Measurements from ENCODE around the gene IL1R1. TPM values are rescaled to one million over a fixed set of nuclear protein-coding genes. Genes with fewer than 3 reads are reported as not detected.

IL1R1 gene
- total RNA-seq, 4 donors from 2014 or later: 41.5 to 157 (median 56.6) TPM

- Histone ChIP-seq H3K27ac (replicated peaks in 1 of 4) (no peak overlapping the region), H3K4me3 (no peak overlapping the region), H3K4me1 (peaks cover 0 to 16% (median 3%) of the 10 kb centered on the region in 4 donors), H3K27me3 (no peaks in the 10 kb centered on the region), H3K9me3 (no peaks in the 10 kb centered on the region), H3K36me3 (no peaks in the 10 kb centered on the region)
- 77% methylated on average over 2 of the region's 2 CpGs for WGBS
- no peak for DNase-seq (ENCODE audit: extremely low spot score)
- intact Hi-C loops (cut with DNase I): no loop called here
- TF ChIP-seq POLR2AphosphoS5 (IDR thresholded peaks at IDR 0.05) (no peak), POLR2A (IDR thresholded peaks at IDR 0.05; ENCODE audit: low read depth) (no peak), EP300 (IDR thresholded peaks at IDR 0.05) (no peak)
- TF ChIP-seq, protein P1, sequence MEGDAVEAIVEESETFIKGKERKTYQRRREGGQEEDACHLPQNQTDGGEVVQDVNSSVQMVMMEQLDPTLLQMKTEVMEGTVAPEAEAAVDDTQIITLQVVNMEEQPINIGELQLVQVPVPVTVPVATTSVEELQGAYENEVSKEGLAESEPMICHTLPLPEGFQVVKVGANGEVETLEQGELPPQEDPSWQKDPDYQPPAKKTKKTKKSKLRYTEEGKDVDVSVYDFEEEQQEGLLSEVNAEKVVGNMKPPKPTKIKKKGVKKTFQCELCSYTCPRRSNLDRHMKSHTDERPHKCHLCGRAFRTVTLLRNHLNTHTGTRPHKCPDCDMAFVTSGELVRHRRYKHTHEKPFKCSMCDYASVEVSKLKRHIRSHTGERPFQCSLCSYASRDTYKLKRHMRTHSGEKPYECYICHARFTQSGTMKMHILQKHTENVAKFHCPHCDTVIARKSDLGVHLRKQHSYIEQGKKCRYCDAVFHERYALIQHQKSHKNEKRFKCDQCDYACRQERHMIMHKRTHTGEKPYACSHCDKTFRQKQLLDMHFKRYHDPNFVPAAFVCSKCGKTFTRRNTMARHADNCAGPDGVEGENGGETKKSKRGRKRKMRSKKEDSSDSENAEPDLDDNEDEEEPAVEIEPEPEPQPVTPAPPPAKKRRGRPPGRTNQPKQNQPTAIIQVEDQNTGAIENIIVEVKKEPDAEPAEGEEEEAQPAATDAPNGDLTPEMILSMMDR (IDR thresholded peaks at IDR 0.05): no peak
Observed at GRCh38 chr2:102111823-102112222, 30.7 kb upstream of the IL1R1 start.

- DNase-seq (ENCODE audit: extremely low spot score): no peak
- TF ChIP-seq, protein P1 (IDR thresholded peaks at IDR 0.05): no peak
- TF ChIP-seq POLR2AphosphoS5 (IDR thresholded peaks at IDR 0.05): no peak
- no peak for TF ChIP-seq POLR2A (IDR thresholded peaks at IDR 0.05; ENCODE audit: low read depth)
- no peak for TF ChIP-seq EP300 (IDR thresholded peaks at IDR 0.05)
- Histone ChIP-seq H3K36me3 (no peaks in the 10 kb centered on the region), H3K27me3 (no peaks in the 10 kb centered on the region), H3K9me3 (no peaks in the 10 kb centered on the region), H3K4me1 (peaks cover 0 to 20% (median 6%) of the 10 kb centered on the region in 4 donors), H3K4me3 (no peak overlapping the region), H3K27ac (replicated peaks in 1 of 4) (no peak overlapping the region)
- intact Hi-C loops (cut with DNase I): no loop called here
- whole genome bisulfite sequencing: 73% methylated on average over 1 of the region's 1 CpG
Observed at GRCh38 chr2:102112271-102112670, 30.3 kb upstream of the IL1R1 start.

DNA sequence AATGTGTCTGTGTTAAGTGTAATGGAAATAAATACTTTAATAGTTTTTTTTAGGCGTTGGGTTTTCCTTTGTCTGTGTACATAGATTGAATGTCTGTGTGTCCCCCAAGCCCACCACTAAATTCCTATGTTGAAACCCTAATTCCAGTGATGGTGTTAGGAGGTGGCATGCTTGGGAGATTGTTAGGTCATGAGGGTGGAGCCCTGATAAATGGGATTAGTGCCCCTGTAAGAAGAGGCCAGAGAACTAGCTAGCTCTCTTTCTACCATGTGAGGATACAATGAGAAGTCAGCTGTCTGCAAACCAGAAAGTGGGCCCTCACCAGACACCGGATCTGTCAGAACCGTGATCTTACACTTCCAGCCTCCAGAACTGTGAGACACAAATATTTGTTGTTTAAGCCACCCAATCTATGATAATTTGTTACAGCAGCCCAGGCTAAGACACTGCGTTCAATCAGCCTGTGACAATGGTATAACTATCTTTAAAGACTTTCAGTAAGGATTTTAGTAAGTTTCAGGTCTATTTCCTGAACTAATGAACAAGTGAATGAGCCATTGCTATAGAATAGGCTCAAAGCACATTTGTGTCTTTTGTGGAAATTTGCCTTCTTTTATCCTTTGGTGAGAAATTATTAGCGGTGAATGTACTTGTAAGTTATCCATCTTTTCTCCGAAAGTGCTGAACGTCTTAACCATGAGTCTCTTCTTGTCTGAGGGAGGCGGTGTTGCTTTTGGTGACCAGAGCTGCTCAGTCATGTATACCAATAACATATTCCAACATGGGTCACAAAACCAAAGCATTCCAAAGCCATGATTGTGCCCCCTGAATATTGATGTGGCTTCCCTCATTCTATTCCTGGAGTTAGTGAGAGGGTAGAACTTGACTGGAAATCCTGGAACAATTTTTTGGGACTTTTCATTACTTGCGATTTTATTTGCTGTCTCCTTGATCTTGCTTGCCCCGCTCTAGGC is 29.6 kb upstream of the IL1R1 start:
- H3K27ac ChIP-seq (replicated peaks in 1 of 4): no peak overlapping the region
- intact Hi-C loops (cut with DNase I): no loop called here
- no peaks in the 10 kb centered on the region for H3K9me3 ChIP-seq
- no peak overlapping the region for H3K4me3 ChIP-seq
- H3K27me3 ChIP-seq: no peaks in the 10 kb centered on the region
- H3K36me3 ChIP-seq: no peaks in the 10 kb centered on the region
- TF ChIP-seq EP300 (IDR thresholded peaks at IDR 0.05) (no peak), POLR2AphosphoS5 (IDR thresholded peaks at IDR 0.05) (no peak)
- TF ChIP-seq, protein P1 (IDR thresholded peaks at IDR 0.05): no peak
- no peak for DNase-seq (ENCODE audit: extremely low spot score)
- WGBS: 98% methylated on average over 10 of the region's 10 CpGs
- H3K4me1 ChIP-seq: peaks cover 0 to 28% (median 10%) of the 10 kb centered on the region in 4 donors

GRCh38 chr2:102114290-102114721 is 28.2 kb upstream of the IL1R1 start:
- H3K4me1 ChIP-seq: peaks cover 0 to 29% (median 10%) of the 10 kb centered on the region in 4 donors
- H3K27me3 ChIP-seq: no peaks in the 10 kb centered on the region
- no peak for DNase-seq (ENCODE audit: extremely low spot score)
- H3K4me3 ChIP-seq: no peak overlapping the region
- intact Hi-C loops (cut with DNase I): no loop called here
- WGBS: 93% methylated on average over 6 of the region's 6 CpGs
- H3K36me3 ChIP-seq: no peaks in the 10 kb centered on the region
- TF ChIP-seq, protein P1 (IDR thresholded peaks at IDR 0.05): no peak
- no peak for TF ChIP-seq POLR2AphosphoS5 (IDR thresholded peaks at IDR 0.05)
- no peak for TF ChIP-seq EP300 (IDR thresholded peaks at IDR 0.05)
- no peak overlapping the region for H3K27ac ChIP-seq (replicated peaks in 1 of 4)
- H3K9me3 ChIP-seq: no peaks in the 10 kb centered on the region

Measured in esophagus muscularis mucosa (tissue), 4 donors.